Neuronal stem cell (in vitro differentiated cells): ENCODE results near the gene C1QTNF6.

Experiments used
- DNase-seq: peaks from one replicate; pipeline ENCODE4 v3.0.0-alpha.2; 2013; ENCODE audit warnings: low spot score
- H2AFZ ChIP-seq: one replicate; pipeline ENCODE4 v1.6.1; 2013; ENCODE audit warnings: mild to moderate bottlenecking, low read length, inconsistent platforms
- H2AK5ac ChIP-seq: 2 replicates; pipeline ENCODE4 v1.6.1; 2013; ENCODE audit warnings: low read depth, mild to moderate bottlenecking, inconsistent platforms, low read length, moderate library complexity, mixed read lengths
- H2BK120ac ChIP-seq: 2 replicates; pipeline ENCODE4 v1.6.1; 2013; ENCODE audit warnings: low read depth, mild to moderate bottlenecking, inconsistent platforms, low read length, moderate library complexity, mixed read lengths
- H2BK12ac ChIP-seq: one replicate; pipeline ENCODE4 v1.6.1; 2013; ENCODE audit warnings: low read length, inconsistent platforms
- H2BK15ac ChIP-seq: 2 replicates; pipeline ENCODE4 v1.6.1; 2013; ENCODE audit warnings: mild to moderate bottlenecking, low read length, inconsistent platforms, mixed read lengths
- H2BK5ac ChIP-seq: one replicate; pipeline ENCODE4 v1.6.1; 2013; ENCODE audit warnings: inconsistent platforms, mild to moderate bottlenecking, low read length, moderate library complexity
- H3K14ac ChIP-seq: one replicate; pipeline ENCODE4 v1.6.1; 2013; ENCODE audit warnings: low read length, inconsistent platforms
- H3K18ac ChIP-seq: 2 replicates; pipeline ENCODE4 v1.6.1; 2013; ENCODE audit warnings: low read length, inconsistent platforms
- H3K23ac ChIP-seq: 2 replicates; pipeline ENCODE4 v1.6.1; 2013; ENCODE audit warnings: low read depth, mild to moderate bottlenecking, mixed read lengths, low read length, inconsistent platforms; ENCODE audit not compliant: poor library complexity
- H3K27ac ChIP-seq: replicated peaks from 3 replicates; pipeline ENCODE4 v1.5.1; 2013; ENCODE audit warnings: low read length, inconsistent platforms
- H3K27me3 ChIP-seq, 3 experiments: 2 replicates each; pipeline ENCODE4 v1.6.1; 2013; ENCODE audit warnings: low read length in 3 of 3, mild to moderate bottlenecking in 2 of 3, inconsistent platforms in 1 of 3, low read depth in 1 of 3, mixed read lengths in 1 of 3, moderate library complexity in 1 of 3; ENCODE audit not compliant: control insufficient read depth in 3 of 3, insufficient read depth in 3 of 3
- H3K36me3 ChIP-seq, 2 donors: replicated peaks in 1 of 2; 2 replicates each; pipeline ENCODE4 v1.6.1; 2013; ENCODE audit warnings: low read length in 2 of 2; ENCODE audit not compliant: control insufficient read depth in 2 of 2, insufficient read depth in 2 of 2
- H3K4ac ChIP-seq: 2 replicates; pipeline ENCODE4 v1.6.1; 2013; ENCODE audit warnings: inconsistent platforms, mild to moderate bottlenecking, low read length, moderate library complexity
- H3K4me1 ChIP-seq, 2 donors: 1 replicate in 1 of 2; 2 replicates in 1 of 2; pipeline ENCODE4 v1.6.1; 2013; ENCODE audit warnings: low read length in 2 of 2, low read depth in 1 of 2; ENCODE audit not compliant: control insufficient read depth in 2 of 2, insufficient read depth in 1 of 2
- H3K4me2 ChIP-seq: one replicate; pipeline ENCODE4 v1.6.1; 2013; ENCODE audit warnings: mild to moderate bottlenecking, low read length, inconsistent platforms; ENCODE audit not compliant: insufficient read depth, poor library complexity, severe bottlenecking
- H3K4me3 ChIP-seq, 2 donors: 2 replicates each; pipeline ENCODE4 v1.5.1; 2013; ENCODE audit warnings: low read length in 2 of 2, mild to moderate bottlenecking in 2 of 2, inconsistent platforms in 1 of 2, moderate library complexity in 1 of 2
- H3K79me1 ChIP-seq: one replicate; pipeline ENCODE4 v1.6.1; 2013; ENCODE audit warnings: low read depth, mild to moderate bottlenecking, inconsistent platforms, low read length, moderate library complexity
- H3K9ac ChIP-seq: one replicate; pipeline ENCODE4 v1.6.1; 2013; ENCODE audit warnings: mild to moderate bottlenecking, low read depth, low read length, inconsistent platforms; ENCODE audit not compliant: poor library complexity
- H3K9me3 ChIP-seq, 2 donors: replicated peaks in 1 of 2; 2 replicates each; pipeline versions ENCODE3 to v1.6.1; 2013; ENCODE audit warnings: low read length in 2 of 2, mild to moderate bottlenecking in 2 of 2, inconsistent platforms in 1 of 2, low read depth in 1 of 2, mixed read lengths in 1 of 2, moderate library complexity in 1 of 2; ENCODE audit not compliant: control insufficient read depth in 2 of 2, insufficient read depth in 1 of 2
- H4K8ac ChIP-seq: one replicate; pipeline ENCODE4 v1.6.1; 2013; ENCODE audit warnings: low read depth, mild to moderate bottlenecking, inconsistent platforms, low read length, moderate library complexity
- H4K91ac ChIP-seq: one replicate; pipeline ENCODE4 v1.6.1; 2013; ENCODE audit warnings: low read length, low read depth, mild to moderate bottlenecking, inconsistent platforms; ENCODE audit not compliant: poor library complexity
- WGBS, 2 donors: extraction: QIAGEN DNeasy Blood & Tissue Kit; methylation state at CpG; one replicate each; pipeline ENCODE4 v1.1.7; 2013; ENCODE audit warnings: missing lambda C conversion rate in 2 of 2, mixed read lengths in 1 of 2; ENCODE audit not compliant: insufficient read length in 2 of 2, insufficient replicate concordance in 1 of 2; ENCODE audit errors: extremely low coverage in 2 of 2; 5-methylcytosine and 5-hydroxymethylcytosine counted together

The C1QTNF6 gene

DNA sequence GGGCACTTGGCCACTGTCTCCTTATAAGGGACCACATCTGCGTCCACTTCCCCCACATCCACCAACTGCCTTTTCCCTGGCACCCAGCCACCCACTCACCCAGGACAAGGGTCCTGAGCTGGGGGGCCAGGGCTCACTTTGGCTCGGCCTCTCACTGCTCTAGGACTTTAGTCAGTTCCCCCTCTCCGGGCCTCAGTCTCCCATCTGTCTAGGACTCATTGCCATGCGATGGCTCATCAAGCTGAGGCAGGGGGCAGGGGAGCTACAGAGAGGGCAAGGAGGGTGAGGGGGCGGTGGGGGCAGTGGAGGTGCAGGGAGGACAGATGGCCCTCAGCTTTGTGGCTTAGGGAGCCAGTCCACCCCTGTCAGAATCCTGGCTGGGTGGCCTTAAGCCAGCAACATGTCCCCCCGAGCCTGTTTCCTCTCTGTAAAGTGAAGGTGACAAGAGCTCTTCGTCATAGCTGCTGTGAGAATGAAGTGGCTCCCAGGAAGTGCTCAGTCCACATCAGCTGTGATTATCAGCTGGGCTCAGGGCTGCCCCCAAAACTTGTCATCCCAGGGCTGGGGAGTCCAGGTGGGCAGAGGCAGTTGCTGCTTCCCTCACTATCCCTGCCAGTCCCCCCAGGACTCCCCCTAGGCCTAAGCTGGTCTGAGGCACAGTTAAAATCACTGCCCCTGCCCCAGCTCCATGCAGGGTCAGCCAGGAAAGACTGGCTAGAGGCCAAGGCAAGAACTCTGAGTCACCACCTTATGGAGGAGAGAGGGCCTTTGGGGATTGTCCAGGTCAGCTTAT is 41.2 kb upstream of the C1QTNF6 start:
- Histone ChIP-seq H3K18ac (peak overlapping the region; percentile 54), H3K4me3 (no peak overlapping the region), H4K8ac (no peak overlapping the region), H2AK5ac (peak overlapping the region; percentile 77), H3K9me3 (no peaks in the 10 kb centered on the region), H3K27me3 (peaks cover 0 to 48% (median 0%) of the 10 kb centered on the region in 3 experiments), H2BK5ac (no peak overlapping the region), H3K4me1 (no peaks in the 10 kb centered on the region), H3K9ac (peak overlapping the region; percentile 33), H3K27ac (no peak overlapping the region), H4K91ac (no peak overlapping the region), H2AFZ (no peak overlapping the region), H2BK15ac (peak overlapping the region; percentile 41), H2BK12ac (no peak overlapping the region), H3K4ac (no peak overlapping the region), H3K36me3 (no peaks in the 10 kb centered on the region), H3K4me2 (no peak overlapping the region), H2BK120ac (no peak overlapping the region), H3K79me1 (no peaks in the 10 kb centered on the region), H3K23ac (peak overlapping the region; percentile 77), H3K14ac (peak overlapping the region; percentile 50)
- no CpG with 5 or more reads among the region's 7 CpGs for WGBS, 2 donors
- DNase-seq: no peak

DNA sequence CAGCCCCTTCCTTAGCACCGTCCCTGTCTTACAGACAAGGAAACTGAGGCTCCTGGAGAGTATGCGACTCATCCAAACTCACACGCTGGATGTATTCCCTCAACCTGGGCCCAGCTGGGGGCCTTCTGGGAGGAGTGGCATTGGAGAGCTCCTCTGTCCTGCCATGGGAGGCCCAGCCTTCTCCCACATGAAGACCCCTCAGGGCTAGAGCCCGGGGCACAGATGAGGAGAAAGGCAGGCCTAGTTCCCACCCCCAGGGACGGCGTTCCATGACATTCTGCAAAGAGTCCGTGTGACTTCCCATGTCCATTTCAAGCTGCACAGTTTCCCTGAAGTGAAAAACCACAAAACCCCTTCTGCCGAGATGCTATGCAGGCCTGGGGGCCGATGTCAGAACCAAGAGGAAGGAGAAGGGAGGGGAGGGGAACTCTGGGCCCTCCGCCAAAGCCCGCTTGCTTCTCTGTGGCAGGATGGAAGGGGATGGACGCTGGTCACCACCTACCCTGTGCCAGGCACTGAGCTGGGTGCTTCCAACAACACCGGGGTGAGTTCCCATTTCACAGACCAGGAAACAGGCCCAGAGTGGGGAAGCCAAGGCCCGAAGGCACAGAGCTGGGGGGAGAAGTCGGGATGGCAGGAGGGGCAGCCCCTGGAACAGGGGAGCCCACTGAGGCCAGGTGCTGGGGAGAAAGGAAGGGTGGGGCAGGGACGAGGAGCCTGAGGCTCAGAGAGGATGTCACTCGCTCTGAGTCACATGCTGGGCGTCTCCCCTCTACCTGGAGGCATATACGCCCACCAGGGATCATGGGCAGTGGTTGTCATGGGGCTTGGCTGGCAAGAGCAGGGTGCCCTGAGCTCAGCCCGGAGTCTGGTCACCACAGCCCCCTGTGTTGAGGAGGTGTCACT is 40.3 kb upstream of the C1QTNF6 start:
- no peak for DNase-seq
- H3K27me3 ChIP-seq: peaks cover 0 to 39% (median 0%) of the 10 kb centered on the region in 3 experiments
- H4K91ac ChIP-seq: no peak overlapping the region
- H3K23ac ChIP-seq: peak overlapping the region; percentile 77
- no peaks in the 10 kb centered on the region for H3K4me1 ChIP-seq
- H3K4me3 ChIP-seq: no peak overlapping the region
- H3K9ac ChIP-seq: peak overlapping the region; percentile 31
- no peaks in the 10 kb centered on the region for H3K9me3 ChIP-seq
- H2AK5ac ChIP-seq: peak overlapping the region; percentile 77
- no peak overlapping the region for H2AFZ ChIP-seq
- no peak overlapping the region for H3K4me2 ChIP-seq
- H2BK15ac ChIP-seq: peak overlapping the region; percentile 41
- H2BK5ac ChIP-seq: no peak overlapping the region
- H3K4ac ChIP-seq: no peak overlapping the region
- no peaks in the 10 kb centered on the region for H3K36me3 ChIP-seq
- H2BK120ac ChIP-seq: no peak overlapping the region
- no peaks in the 10 kb centered on the region for H3K79me1 ChIP-seq
- peak overlapping the region; percentile 50 for H3K14ac ChIP-seq
- H2BK12ac ChIP-seq: no peak overlapping the region
- WGBS, 2 donors: no CpG with 5 or more reads among the region's 20 CpGs
- peak overlapping the region; percentile 67 for H3K18ac ChIP-seq
- H4K8ac ChIP-seq: no peak overlapping the region
- H3K27ac ChIP-seq: no peak overlapping the region

DNA sequence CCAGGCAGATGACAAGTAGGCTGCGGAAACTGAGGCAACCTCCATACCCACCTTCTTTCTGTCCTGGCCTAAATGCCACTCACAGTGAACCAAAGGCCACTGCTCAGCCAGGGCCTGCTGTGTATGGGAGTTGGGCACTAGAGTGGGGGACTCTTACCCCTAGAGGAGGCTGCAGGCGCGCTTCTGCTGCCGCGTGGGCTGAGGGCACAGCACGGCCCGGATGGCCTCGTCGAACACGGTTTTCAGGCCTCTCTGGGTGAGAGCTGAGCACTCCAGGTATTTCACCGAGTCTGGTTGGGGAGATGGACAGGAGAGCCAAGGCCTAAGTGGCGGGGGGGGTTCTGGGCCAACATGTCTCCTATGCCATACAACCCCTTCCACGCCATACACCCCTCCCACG is 38.5 kb upstream of the C1QTNF6 start:
- no CpG with 5 or more reads among the region's 14 CpGs for WGBS, 2 donors
- no peak overlapping the region for H2AFZ ChIP-seq
- no peak overlapping the region for H3K18ac ChIP-seq
- H2AK5ac ChIP-seq: no peak overlapping the region
- H2BK120ac ChIP-seq: no peak overlapping the region
- peaks cover 0 to under 1% of the 10 kb centered on the region in 2 donors for H3K9me3 ChIP-seq
- H3K4ac ChIP-seq: no peak overlapping the region
- H2BK12ac ChIP-seq: no peak overlapping the region
- H4K91ac ChIP-seq: no peak overlapping the region
- H3K27ac ChIP-seq: no peak overlapping the region
- H3K9ac ChIP-seq: no peak overlapping the region
- H2BK15ac ChIP-seq: no peak overlapping the region
- peaks cover 0 to 25% (median 0%) of the 10 kb centered on the region in 3 experiments for H3K27me3 ChIP-seq
- no peaks in the 10 kb centered on the region for H3K36me3 ChIP-seq
- H3K4me1 ChIP-seq: no peaks in the 10 kb centered on the region
- no peak overlapping the region for H3K14ac ChIP-seq
- no peak overlapping the region for H3K4me2 ChIP-seq
- no peak overlapping the region for H3K23ac ChIP-seq
- no peak overlapping the region for H2BK5ac ChIP-seq
- DNase-seq: no peak
- H4K8ac ChIP-seq: no peak overlapping the region
- no peak overlapping the region for H3K4me3 ChIP-seq
- no peaks in the 10 kb centered on the region for H3K79me1 ChIP-seq

- peaks cover 0 to 3% of the 10 kb centered on the region in 2 donors for H3K9me3 ChIP-seq
- H4K91ac ChIP-seq: no peak overlapping the region
- no peak overlapping the region for H3K14ac ChIP-seq
- no peak overlapping the region for H3K4ac ChIP-seq
- DNase-seq: no peak
- H2BK12ac ChIP-seq: no peak overlapping the region
- H3K27ac ChIP-seq: no peak overlapping the region
- no peaks in the 10 kb centered on the region for H3K4me1 ChIP-seq
- H3K4me2 ChIP-seq: no peak overlapping the region
- H3K79me1 ChIP-seq: no peaks in the 10 kb centered on the region
- H2AFZ ChIP-seq: no peak overlapping the region
- H3K36me3 ChIP-seq: no peaks in the 10 kb centered on the region
- no peak overlapping the region for H3K9ac ChIP-seq
- WGBS, 2 donors: no CpG with 5 or more reads among the region's 4 CpGs
- H3K4me3 ChIP-seq: no peak overlapping the region
- no peak overlapping the region for H3K23ac ChIP-seq
- H3K27me3 ChIP-seq: peaks cover 0 to 23% (median 0%) of the 10 kb centered on the region in 3 experiments
- no peak overlapping the region for H3K18ac ChIP-seq
- H4K8ac ChIP-seq: no peak overlapping the region
- H2AK5ac ChIP-seq: no peak overlapping the region
- H2BK15ac ChIP-seq: no peak overlapping the region
- H2BK120ac ChIP-seq: no peak overlapping the region
- H2BK5ac ChIP-seq: no peak overlapping the region
Measured at GRCh38 chr22:37226087-37226486, 38.0 kb upstream of the C1QTNF6 start.
